ENCODE measurements around the gene SHISA2. TPM values are rescaled to one million over a fixed set of nuclear protein-coding genes. Genes with fewer than 3 reads are reported as not detected.

SHISA2 gene
- total and polyA plus RNA-seq, 4 donors: under 0.01 to 2.1 TPM; not detected in 2

- H3K4me3 ChIP-seq (ENCODE audit: low read depth in 1 of 3, low read length in 3 of 3): no peak overlapping the region
- DNase-seq (ENCODE audit: low spot score): no peak
- no peaks in the 10 kb centered on the region for H3K4me1 ChIP-seq (ENCODE audit: control insufficient read depth in 4 of 4, insufficient read depth in 4 of 4, low read length in 3 of 4)
- no peaks in the 10 kb centered on the region for H3K36me3 ChIP-seq (ENCODE audit: control insufficient read depth in 4 of 4, insufficient read depth in 3 of 4, low read depth in 1 of 4, low read length in 3 of 4)
- no peak overlapping the region for H3K27ac ChIP-seq (ENCODE audit: low read depth in 1 of 2, low read length in 2 of 2)
- WGBS: 41% methylated on average over 2 of the region's 2 CpGs
- peaks cover 0 to 2% (median 0%) of the 10 kb centered on the region in 4 donors for H3K27me3 ChIP-seq (ENCODE audit: control insufficient read depth in 4 of 4, insufficient read depth in 4 of 4, low read length in 3 of 4)
- no peak for TF ChIP-seq ATF3 (IDR thresholded peaks at IDR 0.05)
- TF ChIP-seq YY1 (IDR thresholded peaks at IDR 0.05): no peak
- no peak for TF ChIP-seq TAF1 (conservative IDR thresholded peaks at IDR 0.05)
- TF ChIP-seq REST (IDR thresholded peaks at IDR 0.05): no peak
- no peak for TF ChIP-seq FOXA2 (IDR thresholded peaks at IDR 0.05)
- no peak for TF ChIP-seq CTCF (IDR thresholded peaks at IDR 0.05; ENCODE audit: low read depth, low read length, missing input control)
- no peak for TF ChIP-seq RAD21 (IDR thresholded peaks at IDR 0.05)
- TF ChIP-seq HNF4G (IDR thresholded peaks at IDR 0.05): no peak
- TF ChIP-seq HNF4A (conservative IDR thresholded peaks at IDR 0.05): no peak
- no peak for TF ChIP-seq SP1 (IDR thresholded peaks at IDR 0.05)
- no peak for TF ChIP-seq ZBTB33 (IDR thresholded peaks at IDR 0.05)
- no peak for TF ChIP-seq RXRA (IDR thresholded peaks at IDR 0.05)
- TF ChIP-seq FOXA1 (IDR thresholded peaks at IDR 0.05): no peak
- H3K9me3 ChIP-seq (ENCODE audit: control insufficient read depth in 4 of 4, low read length in 3 of 4): no peaks in the 10 kb centered on the region
- no peak overlapping the region for H3K9ac ChIP-seq (ENCODE audit: low read depth in 1 of 2, low read length in 2 of 2)
Observed at GRCh38 chr13:26037302-26037701, 14.5 kb downstream of the SHISA2 start.

DNA sequence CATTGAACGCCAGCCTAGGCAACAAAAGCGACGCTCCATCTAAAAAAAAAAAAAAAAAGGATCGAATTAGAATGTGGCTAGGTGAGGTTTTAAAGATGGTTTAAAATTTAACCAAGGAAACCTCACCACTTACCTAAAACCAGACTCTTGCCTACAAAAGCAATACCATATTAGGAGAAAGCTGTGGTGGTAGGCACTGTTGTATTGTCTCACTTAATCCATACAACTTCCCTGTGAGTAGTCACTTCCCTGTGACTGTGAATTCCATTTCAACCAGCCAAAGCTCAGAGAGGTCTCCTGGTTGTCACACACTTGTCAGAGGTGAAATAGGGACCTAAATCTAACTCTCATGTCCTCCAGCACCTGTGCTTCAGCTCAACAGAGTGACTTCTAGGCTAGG, 15.4 kb downstream of the SHISA2 start:
- WGBS: 75% methylated on average over 4 of the region's 4 CpGs
- DNase-seq (ENCODE audit: low spot score): no peak

More for the DNA sequence above, 15.4 kb downstream of the SHISA2 start:
- no peak overlapping the region for H3K4me3 ChIP-seq (ENCODE audit: low read depth in 1 of 3, low read length in 3 of 3)
- no peak overlapping the region for H3K9ac ChIP-seq (ENCODE audit: low read depth in 1 of 2, low read length in 2 of 2)
- H3K36me3 ChIP-seq (ENCODE audit: control insufficient read depth in 4 of 4, insufficient read depth in 3 of 4, low read depth in 1 of 4, low read length in 3 of 4): no peaks in the 10 kb centered on the region
- no peaks in the 10 kb centered on the region for H3K4me1 ChIP-seq (ENCODE audit: control insufficient read depth in 4 of 4, insufficient read depth in 4 of 4, low read length in 3 of 4)
- TF ChIP-seq HNF4A (conservative IDR thresholded peaks at IDR 0.05) (no peak), HNF4G (IDR thresholded peaks at IDR 0.05) (no peak), EGR1 (IDR thresholded peaks at IDR 0.05; ENCODE audit: low read depth in 2 of 2) (no peak), FOXA1 (IDR thresholded peaks at IDR 0.05) (no peak), YY1 (IDR thresholded peaks at IDR 0.05) (no peak)
- H3K9me3 ChIP-seq (ENCODE audit: control insufficient read depth in 4 of 4, low read length in 3 of 4): no peaks in the 10 kb centered on the region
- peaks cover 0 to 2% (median 0%) of the 10 kb centered on the region in 4 donors for H3K27me3 ChIP-seq (ENCODE audit: control insufficient read depth in 4 of 4, insufficient read depth in 4 of 4, low read length in 3 of 4)
- no peak overlapping the region for H3K27ac ChIP-seq (ENCODE audit: low read depth in 1 of 2, low read length in 2 of 2)

All from liver (tissue), 9 donors.